Activated T-cell treated with anti-CD3 and anti-CD28 coated beads for 24 hours (primary cell): ENCODE measurements around the gene FAM174B.

Experiments used
- DNase-seq: peaks from one replicate; pipeline ENCODE4 v3.0.0-alpha.2; 2020; ENCODE audit warnings: low read depth

The FAM174B gene

GRCh38 chr15:92638709-92639365, 16.7 kb downstream of the FAM174B start:
- DNase-seq: no peak

GRCh38 chr15:92638291-92638708, 17.3 kb downstream of the FAM174B start:
- no peak for DNase-seq

GRCh38 chr15:92637626-92638025, 17.9 kb downstream of the FAM174B start:
- DNase-seq: no peak

GRCh38 chr15:92636908-92637481, 18.6 kb downstream of the FAM174B start:
- DNase-seq: no peak

GRCh38 chr15:92636401-92636907, 19.1 kb downstream of the FAM174B start:
- no peak for DNase-seq

- DNase-seq: no peak
These were observed 20.8 kb downstream of the FAM174B start for GRCh38 chr15:92634671-92635201.

- DNase-seq: no peak
These were observed 21.5 kb downstream of the FAM174B start for GRCh38 chr15:92634060-92634459.

GRCh38 chr15:92633418-92633817, 22.2 kb downstream of the FAM174B start:
- DNase-seq: no peak

GRCh38 chr15:92633001-92633400, 22.6 kb downstream of the FAM174B start:
- no peak for DNase-seq

- DNase-seq: no peak
These were observed 23.9 kb downstream of the FAM174B start for GRCh38 chr15:92631721-92632120.

- no peak for DNase-seq
These were observed 25.5 kb downstream of the FAM174B start for GRCh38 chr15:92629975-92630626.

GRCh38 chr15:92629276-92629974, 26.1 kb downstream of the FAM174B start:
- DNase-seq: no peak

GRCh38 chr15:92627014-92627413, 28.6 kb downstream of the FAM174B start:
- no peak for DNase-seq

GRCh38 chr15:92625251-92625980, 30.2 kb downstream of the FAM174B start:
- DNase-seq: no peak

- DNase-seq: no peak
These were observed 31.1 kb downstream of the FAM174B start for GRCh38 chr15:92624401-92624991.

- no peak for DNase-seq
These were observed 32.1 kb downstream of the FAM174B start for GRCh38 chr15:92623435-92623834.

- DNase-seq: no peak
These were observed 33.5 kb downstream of the FAM174B start for GRCh38 chr15:92621972-92622533.

GRCh38 chr15:92620991-92621390, 34.6 kb downstream of the FAM174B start:
- no peak for DNase-seq

GRCh38 chr15:92619145-92620101, 36.2 kb downstream of the FAM174B start:
- DNase-seq: no peak
